ENCODE measurements around the gene DPH1.

DNA sequence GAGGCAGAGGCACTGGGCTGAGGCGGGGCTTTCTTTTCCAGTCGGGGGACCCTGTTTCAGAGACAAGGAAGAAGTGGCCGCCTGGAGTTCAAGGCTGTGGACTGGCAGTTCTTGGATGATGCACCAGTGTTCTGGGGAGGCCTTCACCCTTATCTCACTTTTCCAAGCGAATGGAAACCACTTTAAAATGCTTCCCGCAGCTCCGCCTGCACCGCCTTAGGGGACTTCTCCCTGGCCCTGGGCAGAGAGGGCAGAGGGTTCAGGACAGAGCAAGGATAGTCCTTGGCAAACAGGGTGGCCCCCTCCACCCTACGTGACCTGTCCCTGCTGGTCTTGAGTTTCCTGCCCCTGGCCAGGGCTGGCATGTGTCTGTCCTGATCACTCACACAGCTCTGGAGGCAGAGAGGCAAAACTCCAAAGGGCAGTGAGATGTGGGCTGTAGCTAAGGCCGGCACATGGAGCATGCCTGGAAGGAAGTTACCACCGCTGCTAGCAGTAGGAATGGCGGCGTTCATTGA lies 25.5 kb upstream of the DPH1 start:
- TF ChIP-seq CTCF (IDR thresholded peaks at IDR 0.05) (no peak), POLR2AphosphoS5 (IDR thresholded peaks at IDR 0.05) (no peak), POLR2A (IDR thresholded peaks at IDR 0.05) (no peak)

Data from sigmoid colon (tissue), 4 donors.